K562 (cell line): ENCODE data around the gene SLC9A1. TPM values are rescaled to one million over a fixed set of nuclear protein-coding genes. Genes with fewer than 3 reads are reported as not detected.

Experiments
- ARID1B ChIP-seq: fragments of 450-650 bp; IDR thresholded peaks from 2 replicates; pipeline ENCODE4 v1.6.1; 2016; ENCODE audit warnings: antibody characterized with exemption, mild to moderate bottlenecking, inconsistent platforms
- CTCF ChIP-seq, 3 experiments: IDR thresholded peaks in 2 of 3; conservative IDR thresholded peaks in 1 of 3; 2 replicates each; pipeline ENCODE4 v1.5.1; 2011 to 2012; ENCODE audit warnings: low read length in 3 of 3, mild to moderate bottlenecking in 3 of 3, control low read depth in 2 of 3, improper control_type of control experiment in 1 of 3, inconsistent platforms in 1 of 3, low read depth in 1 of 3, mixed read lengths in 1 of 3, moderate library complexity in 1 of 3; ENCODE audit not compliant: insufficient read depth in 2 of 3
- FIP1L1 ChIP-seq: fragments of 200-400 bp; formaldehyde crosslinking; IDR thresholded peaks from 2 replicates; pipeline ENCODE4 v1.6.1; 2018; ENCODE audit warnings: mild to moderate bottlenecking, low read depth, low read length; ENCODE audit not compliant: poor library complexity, severe bottlenecking
- HMGN3 ChIP-seq: IDR thresholded peaks from 2 replicates; pipeline ENCODE4 v1.6.1; 2011; ENCODE audit warnings: borderline replicate concordance, low read depth, mild to moderate bottlenecking, mixed read lengths, low read length; ENCODE audit not compliant: insufficient read length; ENCODE audit errors: extremely low read depth
- KDM4B ChIP-seq, 2 experiments: fragments of 450-650 bp in 1 of 2; sonication (generic) in 1 of 2; IDR thresholded peaks; 2 replicates each; pipeline ENCODE4 v1.6.1; 2016 to 2017; ENCODE audit warnings: borderline replicate concordance in 2 of 2, antibody characterized with exemption in 1 of 2, low read depth in 1 of 2, mild to moderate bottlenecking in 1 of 2
- LCOR ChIP-seq: sonication (generic); formaldehyde crosslinking; IDR thresholded peaks from 2 replicates; pipeline ENCODE4 v1.8.0; 2022; ENCODE audit warnings: mild to moderate bottlenecking, missing genetic modification reagents
- MYC ChIP-seq, 2 experiments: fragments of 250-450 bp in 1 of 2; sonication (Bioruptor Pico) in 1 of 2; IDR thresholded peaks; 2 replicates each; pipeline versions ENCODE4 v1.5.1 to v1.6.1; 2012 to 2021; ENCODE audit warnings: low read depth in 2 of 2, borderline replicate concordance in 1 of 2, improper control_type of control experiment in 1 of 2, low read length in 1 of 2, mild to moderate bottlenecking in 1 of 2, moderate library complexity in 1 of 2
- NFIC ChIP-seq: fragments of 450-650 bp; IDR thresholded peaks from 2 replicates; pipeline ENCODE4 v1.6.1; 2017; ENCODE audit warnings: mild to moderate bottlenecking, inconsistent platforms
- POLR2H ChIP-seq: IDR thresholded peaks from 2 replicates; pipeline ENCODE4 v1.6.1; 2016; ENCODE audit warnings: missing genetic modification characterization, low read depth, mild to moderate bottlenecking, control low read depth, missing compliant biosample characterization, moderate library complexity
- PRDM10 ChIP-seq: fragments of 450-650 bp; IDR thresholded peaks from 2 replicates; pipeline ENCODE4 v1.6.1; 2018; ENCODE audit not compliant: partially characterized antibody
- SUPT5H ChIP-seq: fragments of 450-650 bp; IDR thresholded peaks from 2 replicates; pipeline ENCODE4 v1.6.1; 2016
- TAL1 ChIP-seq: fragments of 450-650 bp; IDR thresholded peaks from 2 replicates; pipeline ENCODE4 v1.6.1; 2016; ENCODE audit warnings: mild to moderate bottlenecking
- THAP12 ChIP-seq: fragments of 250-450 bp; sonication (Bioruptor Pico); IDR thresholded peaks from 2 replicates; pipeline ENCODE4 v1.9.0; 2021; ENCODE audit warnings: mild to moderate bottlenecking, inconsistent platforms
- ZKSCAN3 ChIP-seq: fragments of 250-450 bp; sonication (Bioruptor Pico); IDR thresholded peaks from 2 replicates; pipeline ENCODE4 v1.4.0; 2020
- polyA plus RNA-seq, 8 experiments: library from polyadenylated mRNA; depleted of rRNA in 4 of 8; stranded (reverse) in 5 of 8; unstranded in 3 of 8; fragments of >200 nt; fragmentation: Nextera tagmentation in 2 of 8; fragmentation: Illumina TruSeq in 1 of 8; extraction: Ambion mirVana in 2 of 8; extraction: Trizol in 1 of 8; gene quantifications; 2 replicates each; pipeline versions ENCODE4 v1.2.1 to v1.2.3, GENCODE V29; 2011 to 2014; ENCODE audit warnings: inconsistent platforms in 1 of 8, missing spikeins in 1 of 8
- total RNA-seq, 7 experiments: library from RNA; depleted of rRNA in 6 of 7; stranded (reverse); fragments of >200 nt in 6 of 7; fragmentation: Illumina TruSeq in 2 of 7; extraction: Trizol in 2 of 7; gene quantifications; 2 replicates each; pipeline versions ENCODE4 v1.2.1 to v1.2.3, GENCODE V29; 2011 to 2021; ENCODE audit warnings: low replicate concordance in 1 of 7
- TF ChIP-seq, protein P1 (sequence below): IDR thresholded peaks from 2 replicates; pipeline ENCODE4 v1.6.1; 2011; ENCODE audit warnings: borderline replicate concordance, low read depth, mild to moderate bottlenecking, moderate library complexity, low read length; ENCODE audit not compliant: insufficient read depth, poor library complexity, severe bottlenecking

The SLC9A1 gene
- total and polyA plus RNA-seq, 9 of the 15 experiments (the other 6 are each of a cell fraction or from before 2014, with no cell fraction given) = 0.59 to 14.4 (median 2.0) TPM

DNA sequence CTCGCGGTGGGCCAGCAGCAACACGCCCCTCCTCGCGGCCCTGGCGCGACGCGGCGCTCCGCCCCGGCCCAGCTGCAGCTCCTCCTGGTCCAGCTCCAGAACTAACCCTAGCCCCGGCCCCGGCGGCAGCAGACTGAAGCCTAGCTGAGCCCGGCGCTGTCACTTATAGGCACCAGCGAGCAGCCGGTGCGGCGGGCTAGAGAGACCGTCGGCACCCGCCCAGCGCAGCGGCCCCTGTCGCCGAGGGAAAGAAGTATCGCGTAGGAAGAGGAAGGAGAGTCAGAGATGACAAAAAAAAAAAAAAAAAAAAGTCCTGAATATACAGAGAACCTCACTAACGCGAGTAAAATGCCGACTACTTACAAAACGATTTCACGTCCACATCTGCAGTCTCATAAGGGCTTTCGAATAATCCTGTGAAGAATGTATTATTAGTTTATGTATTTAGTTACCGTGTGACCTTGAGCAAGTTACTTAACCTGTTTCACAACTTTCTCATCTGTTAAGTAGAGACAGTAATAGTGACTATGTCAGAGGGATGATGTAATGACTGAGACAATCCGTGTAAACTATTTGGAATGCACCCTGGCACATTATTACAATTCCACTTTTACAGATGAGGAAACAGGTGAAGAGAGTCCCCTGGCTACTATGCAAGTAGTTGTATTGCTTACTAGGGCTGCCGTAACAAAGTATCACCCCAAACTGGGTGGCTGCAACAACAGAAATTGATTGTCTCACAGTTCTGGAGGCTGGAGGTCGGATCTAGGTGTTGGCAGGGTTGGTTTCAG is at the start of gene SLC9A1 (continued):
- peak; percentile 90 to 99 (median 97) for TF ChIP-seq CTCF (IDR thresholded peaks at IDR 0.05 in 2 of 3, conservative IDR thresholded peaks at IDR 0.05 in 1 of 3; ENCODE audit: insufficient read depth in 2 of 3, low read depth in 1 of 3, low read length in 3 of 3)
- peak; percentile 96 for TF ChIP-seq SUPT5H
- peak; percentile 88 for TF ChIP-seq NFIC
- TF ChIP-seq, protein P1, sequence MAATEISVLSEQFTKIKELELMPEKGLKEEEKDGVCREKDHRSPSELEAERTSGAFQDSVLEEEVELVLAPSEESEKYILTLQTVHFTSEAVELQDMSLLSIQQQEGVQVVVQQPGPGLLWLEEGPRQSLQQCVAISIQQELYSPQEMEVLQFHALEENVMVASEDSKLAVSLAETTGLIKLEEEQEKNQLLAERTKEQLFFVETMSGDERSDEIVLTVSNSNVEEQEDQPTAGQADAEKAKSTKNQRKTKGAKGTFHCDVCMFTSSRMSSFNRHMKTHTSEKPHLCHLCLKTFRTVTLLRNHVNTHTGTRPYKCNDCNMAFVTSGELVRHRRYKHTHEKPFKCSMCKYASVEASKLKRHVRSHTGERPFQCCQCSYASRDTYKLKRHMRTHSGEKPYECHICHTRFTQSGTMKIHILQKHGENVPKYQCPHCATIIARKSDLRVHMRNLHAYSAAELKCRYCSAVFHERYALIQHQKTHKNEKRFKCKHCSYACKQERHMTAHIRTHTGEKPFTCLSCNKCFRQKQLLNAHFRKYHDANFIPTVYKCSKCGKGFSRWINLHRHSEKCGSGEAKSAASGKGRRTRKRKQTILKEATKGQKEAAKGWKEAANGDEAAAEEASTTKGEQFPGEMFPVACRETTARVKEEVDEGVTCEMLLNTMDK = peak; percentile 79
- no peak for TF ChIP-seq PRDM10
- TF ChIP-seq POLR2H (tag) = peak; percentile 98
- peak; percentile 37 for TF ChIP-seq TAL1
- peak; percentile 64; the same call in 1 of the 2 replicates for TF ChIP-seq ARID1B
- TF ChIP-seq FIP1L1 = no peak
- TF ChIP-seq KDM4B (IDR thresholded peaks at IDR 0.05; ENCODE audit: borderline replicate concordance in 2 of 2, low read depth in 1 of 2) = peak in 1 of 2 experiments; percentile 49; a peak in 2 of 4 replicates
- peak; percentile 85 for TF ChIP-seq MYC (IDR thresholded peaks at IDR 0.05; ENCODE audit: low read depth, low read length)
- 0 out of 2 replicates have a peak, but pooled peaks have one; percentile 9 for TF ChIP-seq MYC (CRISPR knock-in tag; IDR thresholded peaks at IDR 0.05; ENCODE audit: borderline replicate concordance, low read depth)
- TF ChIP-seq ZKSCAN3 (CRISPR knock-in tag) = no peak
- TF ChIP-seq HMGN3 = peak; percentile 99
- peak; percentile 99 for TF ChIP-seq THAP12
- TF ChIP-seq LCOR (CRISPR knock-in tag) = peak; percentile 91
